ENCODE data around the gene LRP1B.

Gene LRP1B

DNA sequence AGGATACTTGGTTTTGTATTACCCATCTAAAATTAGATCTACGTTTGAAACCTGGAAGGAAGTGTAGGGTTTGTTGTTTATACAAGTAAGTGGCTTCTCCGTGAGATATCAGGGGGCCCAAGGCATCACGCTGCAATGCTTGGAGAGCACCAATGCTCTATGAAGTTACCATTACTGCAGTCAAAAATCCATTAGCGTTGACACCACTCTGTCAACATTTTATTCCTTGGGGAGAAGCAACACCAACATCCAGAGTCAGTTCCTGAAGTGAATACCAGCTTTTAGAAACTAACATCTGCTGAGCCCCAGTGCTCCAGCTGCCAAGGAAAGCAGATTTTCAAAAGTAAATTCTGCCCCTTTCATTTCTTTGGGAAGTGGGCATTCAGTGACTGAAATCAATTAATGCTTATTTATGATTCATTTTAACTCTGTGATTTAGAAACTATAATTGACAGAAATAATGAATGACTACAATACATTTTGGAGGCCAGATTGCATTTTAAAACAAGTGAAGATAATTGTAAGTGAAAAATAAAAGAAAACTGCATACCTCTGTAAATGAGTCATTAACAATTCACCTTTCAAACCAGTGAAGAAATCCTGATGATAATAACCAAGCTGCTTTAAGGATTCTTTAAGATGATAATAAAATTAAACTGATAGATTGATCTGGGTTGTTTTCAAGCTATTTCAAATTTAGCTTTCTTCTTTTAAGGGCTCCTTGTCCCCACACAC, 30.5 kb downstream of the LRP1B start:
- no peak for FAIRE-seq

DNA sequence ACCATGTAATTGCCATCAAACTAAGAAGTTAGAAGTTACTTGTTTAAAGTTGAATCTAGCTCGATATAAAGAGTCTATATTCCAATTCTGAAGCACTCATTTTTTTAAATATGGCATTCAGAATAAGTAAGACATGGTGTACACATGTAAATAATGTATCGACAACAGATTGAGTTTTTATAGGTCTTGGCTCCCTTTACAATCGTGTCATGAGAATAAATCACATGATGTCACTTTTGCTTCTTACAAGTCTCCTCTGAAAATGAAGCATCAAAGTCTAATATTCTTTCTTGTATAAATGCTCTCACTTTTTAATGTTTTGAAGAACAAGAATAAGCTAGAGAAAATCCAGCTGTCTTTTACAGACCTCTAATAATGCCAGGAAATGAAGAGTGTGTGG, 33.1 kb downstream of the LRP1B start:
- no peak for FAIRE-seq

DNA sequence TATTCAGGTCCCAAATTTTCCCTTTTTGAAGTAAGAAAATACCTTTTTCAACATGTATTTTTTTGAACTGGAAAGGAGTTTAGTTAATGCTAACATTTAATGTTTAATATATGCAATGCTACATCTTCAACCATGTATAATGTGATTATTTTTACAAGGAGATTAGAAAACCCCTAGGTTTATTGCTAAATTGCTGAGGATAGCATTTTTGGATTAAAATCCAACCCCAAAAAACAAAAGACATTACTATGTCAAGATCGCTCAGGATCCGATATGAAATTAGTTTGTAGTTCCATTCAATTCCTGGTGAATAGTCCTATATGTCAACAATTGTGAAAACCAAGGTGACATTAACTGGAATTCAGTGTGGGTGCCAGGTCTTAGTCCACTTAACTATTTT, 35.2 kb downstream of the LRP1B start:
- no peak for FAIRE-seq

DNA sequence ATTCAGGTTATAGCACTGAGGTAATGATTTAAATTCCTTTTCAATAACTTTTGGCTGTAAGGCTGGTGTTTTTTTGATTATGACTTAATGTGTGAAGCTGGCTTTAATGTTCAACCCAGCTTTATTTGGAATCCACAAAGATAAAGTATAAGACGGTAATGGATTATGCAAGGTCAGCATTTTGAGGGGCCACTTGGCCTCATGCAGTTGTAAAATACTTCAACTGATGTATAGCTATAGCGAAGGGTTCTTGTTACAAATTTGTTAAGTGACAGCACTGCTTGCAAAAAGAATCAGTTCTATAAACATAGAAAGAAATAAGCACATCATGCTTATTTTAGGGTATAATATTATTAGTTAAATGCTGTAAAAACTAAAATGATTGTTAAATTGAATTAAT, 36.6 kb downstream of the LRP1B start:
- no peak for FAIRE-seq

DNA sequence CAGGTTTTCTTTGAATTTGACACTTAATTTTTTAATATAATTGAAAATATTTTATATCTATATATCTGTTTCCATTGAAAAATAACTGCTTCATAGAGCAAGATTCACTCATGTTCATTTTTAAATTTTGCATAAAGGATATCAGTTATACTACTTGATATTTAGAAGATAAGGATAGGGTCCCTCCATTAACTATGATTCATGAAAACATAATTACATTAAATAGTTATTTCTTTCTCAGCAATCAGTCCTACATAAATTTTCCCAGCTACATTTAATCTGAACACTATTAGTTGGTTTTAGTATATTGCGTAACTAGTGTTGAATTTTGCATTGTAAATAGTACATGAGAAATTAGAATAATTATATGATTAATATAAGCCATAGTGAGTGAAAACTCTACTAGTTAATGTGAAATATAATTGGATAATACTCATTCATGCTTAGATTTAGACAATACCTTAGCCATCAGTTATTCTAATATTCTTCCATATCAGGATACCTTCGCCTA, 42.7 kb downstream of the LRP1B start:
- no peak for FAIRE-seq

DNA sequence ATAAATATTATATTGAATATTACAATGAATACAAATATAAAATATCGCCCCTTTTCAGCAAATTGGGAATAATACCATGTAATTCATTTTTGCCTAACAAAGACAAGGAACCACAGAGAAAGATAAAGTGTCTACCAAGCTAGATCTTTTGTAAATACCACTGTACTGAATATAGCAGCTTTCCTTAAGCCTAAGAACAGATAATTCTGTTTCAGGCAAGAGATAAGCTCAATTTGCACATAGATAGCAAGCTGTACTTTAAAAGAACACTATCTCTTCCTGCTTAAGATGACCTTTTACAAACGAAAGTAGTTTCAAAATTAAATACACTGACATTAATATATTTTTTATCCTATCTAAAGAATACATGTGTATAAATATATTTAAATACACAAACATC, 43.2 kb downstream of the LRP1B start:
- FAIRE-seq = peak; percentile 81

DNA sequence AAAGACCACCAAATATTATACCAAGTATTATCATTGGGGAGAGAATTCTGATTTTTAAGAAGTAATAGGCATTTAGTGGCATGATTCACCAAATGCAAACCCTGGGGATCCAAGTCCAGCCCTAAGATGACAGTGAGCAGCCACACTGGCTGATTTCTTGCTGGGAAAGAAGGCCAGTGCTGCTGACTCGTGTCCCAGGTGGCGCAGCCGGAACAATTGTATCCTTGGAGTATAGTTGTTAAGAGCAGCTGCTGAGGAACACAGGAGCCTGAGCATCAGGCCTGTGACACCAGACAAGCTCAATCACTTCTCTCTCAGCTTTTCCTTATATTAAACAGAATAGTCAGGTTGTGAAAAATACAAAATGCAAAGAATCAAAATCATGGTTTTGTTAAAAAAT, 48.4 kb downstream of the LRP1B start:
- no peak for FAIRE-seq

DNA sequence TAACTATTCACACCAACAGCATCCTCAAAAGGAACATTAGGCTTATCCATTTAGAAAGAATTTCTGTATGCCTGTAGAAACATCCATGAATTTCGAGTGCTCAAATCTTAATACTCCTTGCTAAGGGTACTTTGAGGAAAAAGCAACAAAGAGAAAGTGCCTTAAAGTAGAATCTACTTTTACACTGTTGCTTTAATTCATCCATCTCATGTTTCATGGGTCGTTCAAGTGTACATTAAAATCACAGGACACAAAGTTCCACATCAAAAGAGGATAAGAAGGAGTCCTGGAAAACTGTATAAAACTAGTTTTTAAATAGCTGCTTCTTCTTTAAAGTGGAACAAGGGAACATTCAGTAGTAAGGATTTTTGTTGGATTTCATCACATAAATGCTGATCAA, 54.5 kb downstream of the LRP1B start:
- no peak for FAIRE-seq

DNA sequence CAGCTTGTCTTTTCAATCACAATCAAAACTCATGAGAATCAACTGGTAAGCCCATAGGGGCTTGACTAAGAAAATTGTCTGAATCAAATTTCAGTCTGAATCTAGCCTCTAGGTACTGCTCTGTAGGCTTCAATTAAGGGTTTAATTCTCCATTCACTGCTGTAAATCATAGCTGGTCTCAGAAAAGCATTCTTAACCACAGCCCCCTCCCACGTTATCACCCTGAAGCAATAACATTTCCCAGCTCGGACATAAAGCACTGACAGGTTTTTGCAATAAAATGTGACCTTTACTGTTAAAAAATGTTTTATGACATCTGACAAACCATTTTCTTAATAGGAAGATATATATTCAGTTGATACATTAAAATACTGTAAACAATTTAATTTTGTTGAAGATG, 55.0 kb downstream of the LRP1B start:
- no peak for FAIRE-seq

DNA sequence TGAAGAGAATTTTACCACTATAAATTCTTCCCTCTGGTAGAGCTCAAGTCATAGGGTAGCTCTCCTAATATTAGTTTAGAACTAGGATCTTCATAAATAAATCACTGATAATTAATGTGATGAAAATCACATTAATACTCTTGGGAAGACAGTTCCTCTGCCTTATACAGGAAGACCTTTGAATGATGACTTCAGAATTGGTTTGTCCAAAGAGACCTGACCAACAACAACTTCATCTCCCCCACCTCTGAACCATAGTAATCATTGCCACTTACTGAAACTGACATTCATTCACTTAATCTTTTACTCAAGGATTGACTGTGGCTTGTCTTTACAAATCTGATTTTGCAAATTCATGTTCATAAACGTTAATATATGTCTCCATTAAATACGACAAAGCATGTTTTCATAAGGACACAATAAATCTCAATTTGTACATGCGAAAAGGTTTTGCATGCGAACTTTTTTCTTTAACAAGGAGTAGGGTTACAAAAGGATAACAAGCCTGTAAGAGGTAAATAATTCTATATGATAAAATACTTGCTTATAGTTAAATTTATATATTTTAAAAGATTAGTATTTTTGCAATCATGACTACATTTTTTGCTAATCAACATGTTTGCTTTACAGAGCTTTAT, 61.4 kb downstream of the LRP1B start:
- FAIRE-seq = no peak

DNA sequence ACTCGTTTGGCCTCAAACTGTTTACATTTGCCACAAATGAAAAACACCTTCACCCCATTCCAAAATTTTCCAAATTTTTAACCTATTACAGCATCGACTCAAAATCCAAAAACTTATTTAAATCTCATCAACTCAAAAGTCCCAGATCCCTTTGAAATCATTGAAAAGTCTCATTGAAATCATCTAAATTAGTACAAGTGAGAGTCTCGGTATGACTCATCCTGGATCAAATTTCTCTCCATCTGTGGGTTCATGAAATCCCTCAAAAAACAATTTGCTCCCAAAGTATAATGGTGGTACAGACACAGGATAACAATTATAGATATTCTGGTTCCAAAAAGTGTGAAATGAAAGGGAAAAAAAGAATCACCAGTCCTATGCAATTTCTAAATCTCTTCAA, 65.1 kb downstream of the LRP1B start:
- no peak for FAIRE-seq

DNA sequence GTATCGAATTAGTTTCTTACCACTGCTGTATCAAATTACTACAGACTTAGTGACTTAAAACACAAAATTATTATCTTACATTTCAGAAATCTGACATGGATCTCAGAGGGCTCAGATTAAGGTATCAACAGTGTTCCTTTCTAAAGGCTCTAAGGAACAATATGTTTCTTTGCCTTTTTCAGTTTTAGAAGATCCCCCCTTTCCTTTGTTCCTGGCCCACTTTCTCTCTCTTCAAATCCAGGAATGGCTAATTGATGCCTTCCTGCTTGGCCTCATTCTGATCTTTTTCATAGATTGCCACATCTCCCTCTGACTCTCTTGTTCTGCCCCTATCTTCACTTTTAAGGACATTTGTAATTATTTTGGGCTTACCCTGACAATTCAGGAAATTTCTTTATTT, 65.7 kb downstream of the LRP1B start:
- FAIRE-seq = no peak

DNA sequence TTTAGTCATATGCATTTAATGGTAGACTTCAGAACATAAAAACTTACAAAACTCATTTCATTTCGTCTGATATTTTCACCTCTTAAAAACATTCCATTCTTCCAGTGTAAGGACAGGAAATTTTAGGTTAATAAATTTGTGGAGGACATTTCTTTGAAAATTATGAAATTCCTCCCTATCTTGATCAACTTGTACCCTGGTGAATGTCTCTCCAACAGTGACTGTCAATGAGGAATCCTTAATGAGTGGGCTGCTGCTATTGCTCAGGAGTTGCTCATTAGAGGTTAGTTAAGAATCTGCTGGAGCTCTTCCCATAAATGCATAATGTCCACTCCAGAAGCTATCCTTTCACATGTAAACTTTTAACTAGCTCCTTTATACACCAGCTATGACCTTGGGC, 69.1 kb downstream of the LRP1B start:
- no peak for FAIRE-seq

DNA sequence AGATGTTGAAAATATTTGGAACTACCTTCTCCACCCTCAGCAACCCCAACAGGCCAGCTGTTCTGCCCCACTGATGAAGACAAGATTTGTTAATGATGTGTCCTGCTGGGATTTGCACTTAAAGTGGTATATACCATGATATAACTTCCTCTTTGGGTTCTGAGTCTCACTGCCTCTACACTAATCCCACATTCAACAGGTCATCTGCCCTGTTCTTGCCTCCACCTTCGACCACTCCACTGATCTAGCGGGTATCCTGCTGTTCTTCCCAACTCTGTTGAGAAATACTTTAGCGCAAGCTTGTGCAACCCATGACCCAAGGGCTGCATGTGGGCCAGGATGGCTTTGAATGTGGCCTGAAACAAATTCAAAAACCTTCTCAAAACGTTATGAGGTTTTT, 72.7 kb downstream of the LRP1B start:
- no peak for FAIRE-seq

DNA sequence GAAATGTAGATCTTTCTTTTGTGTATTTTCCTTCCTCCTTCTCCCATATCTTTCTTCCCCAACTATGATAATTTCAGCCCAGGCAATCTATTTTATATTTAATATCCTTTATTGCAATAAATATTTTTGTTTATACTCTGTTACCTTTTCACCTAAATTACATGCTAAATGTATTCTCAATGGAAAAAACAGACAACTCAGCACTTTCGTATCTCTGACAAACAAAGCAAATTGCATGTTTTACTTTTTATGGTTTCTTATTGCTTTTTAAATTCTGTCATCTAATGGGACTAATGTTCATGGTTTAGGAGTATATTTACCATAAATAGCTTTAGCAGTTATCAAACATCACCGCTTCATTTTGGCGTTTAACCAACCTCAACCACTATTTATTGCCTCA, 74.0 kb downstream of the LRP1B start:
- no peak for FAIRE-seq

DNA sequence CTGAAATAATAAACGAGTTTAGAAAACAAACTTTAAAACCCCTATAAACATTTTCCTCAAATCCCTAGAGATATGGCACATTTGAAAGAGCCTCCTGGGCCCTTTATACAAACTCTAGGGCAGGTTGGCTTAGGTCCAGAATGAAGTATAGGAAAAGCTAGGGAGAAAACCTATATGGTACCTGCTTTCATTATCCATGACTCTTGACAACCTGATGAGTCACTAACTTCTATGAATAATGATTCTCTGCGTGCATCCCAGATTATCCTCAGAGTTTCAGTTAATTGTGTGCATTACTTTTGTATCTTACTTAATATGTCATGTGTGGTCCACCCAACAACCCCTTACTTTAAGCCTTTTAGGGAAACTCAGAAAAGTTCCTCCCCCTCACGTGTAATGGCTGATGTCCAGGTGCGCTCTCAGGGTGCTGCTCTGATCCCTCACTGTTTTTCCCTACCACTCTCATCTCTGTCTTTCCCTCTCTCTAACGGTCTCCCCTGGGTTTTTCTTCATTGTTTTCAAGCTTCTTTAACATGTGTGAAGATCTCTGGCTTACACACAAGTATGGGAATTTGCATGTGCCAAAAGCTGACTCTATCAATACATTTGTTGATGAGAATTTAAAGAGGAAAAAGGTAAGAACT, 78.5 kb downstream of the LRP1B start:
- FAIRE-seq = no peak

DNA sequence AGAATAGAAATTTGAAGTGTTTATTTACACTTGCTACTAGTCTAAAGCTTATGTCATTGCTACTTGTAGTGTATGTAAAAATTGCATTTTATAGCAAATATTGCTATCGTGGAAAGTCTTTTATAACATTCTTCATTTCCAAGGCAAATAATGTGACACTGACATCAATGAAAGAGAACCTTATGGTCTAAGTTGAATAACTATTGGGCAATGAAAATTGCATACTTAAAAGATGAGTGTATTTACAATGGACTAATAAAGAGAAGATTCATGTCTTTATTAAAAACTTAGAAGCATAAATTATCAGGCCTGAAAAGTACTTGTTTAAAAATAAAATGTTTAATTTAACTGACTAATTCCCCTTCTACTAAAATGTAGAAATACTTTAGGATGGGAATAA, 82.2 kb downstream of the LRP1B start:
- FAIRE-seq = no peak

DNA sequence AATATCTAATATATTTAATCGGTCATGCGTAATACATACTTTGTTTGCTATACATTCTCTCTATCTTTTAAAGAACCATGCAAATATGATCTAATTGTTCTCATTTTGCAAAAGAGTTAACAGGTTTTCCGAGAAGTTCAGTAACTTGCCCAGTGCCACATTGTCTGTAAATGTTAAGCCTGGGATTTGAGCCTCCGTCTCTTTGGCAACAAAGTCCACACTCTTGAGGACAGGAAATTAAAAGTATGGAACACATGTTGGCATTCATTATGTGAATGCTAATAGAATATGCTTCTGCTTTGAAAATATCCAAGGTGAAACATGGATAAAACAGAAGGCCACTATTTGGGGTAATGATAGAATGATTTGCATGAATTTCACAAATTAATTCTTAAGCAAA, 85.2 kb downstream of the LRP1B start:
- FAIRE-seq = no peak

DNA sequence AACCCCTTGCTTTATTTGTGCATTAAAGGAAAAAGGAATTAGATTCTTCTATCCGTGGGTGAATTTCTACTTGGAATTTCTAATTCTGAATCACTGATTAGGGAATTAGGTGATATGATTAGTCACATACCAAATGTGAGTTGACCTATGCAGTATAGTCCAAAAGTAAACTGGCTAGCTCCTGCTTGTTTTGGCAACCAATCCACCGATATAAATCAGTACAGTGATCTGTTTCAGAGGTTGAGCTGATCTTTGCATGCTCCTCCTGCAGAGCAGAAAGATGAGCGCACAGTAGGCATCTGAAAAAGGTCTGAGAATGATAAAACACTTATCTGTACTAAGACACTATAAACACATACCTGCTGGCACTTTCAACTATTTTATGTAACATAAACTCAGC, 86.6 kb downstream of the LRP1B start:
- FAIRE-seq = no peak

DNA sequence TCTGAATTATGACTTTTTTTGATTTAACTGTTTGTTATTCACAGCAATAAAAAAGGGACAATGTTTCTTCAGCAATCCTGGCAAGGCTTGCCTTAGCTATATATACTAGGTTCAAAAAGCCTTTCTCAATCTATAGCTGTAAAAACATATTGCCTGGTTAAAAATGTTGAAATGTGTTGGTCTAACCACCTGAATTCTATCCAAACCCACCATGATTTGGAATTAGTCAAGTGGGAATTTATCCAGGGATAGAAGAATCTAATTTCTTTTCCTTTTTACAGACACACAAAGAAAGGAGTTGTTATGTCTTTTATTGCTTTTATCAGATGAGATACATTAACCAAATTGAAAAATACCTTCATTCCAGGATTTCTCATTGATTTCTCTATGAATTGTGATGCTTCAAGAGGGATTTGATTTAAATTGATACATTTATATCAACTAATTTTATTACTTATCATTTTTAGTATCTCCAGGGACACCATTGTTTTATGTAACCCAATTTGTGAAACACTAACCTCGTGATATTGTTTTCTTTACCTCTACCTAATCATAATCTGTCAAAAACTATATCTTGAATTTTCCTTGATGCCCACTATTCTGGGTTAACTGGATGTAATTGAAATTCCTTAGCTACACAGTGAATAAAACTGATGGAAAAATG, 88.1 kb downstream of the LRP1B start:
- FAIRE-seq = no peak

DNA sequence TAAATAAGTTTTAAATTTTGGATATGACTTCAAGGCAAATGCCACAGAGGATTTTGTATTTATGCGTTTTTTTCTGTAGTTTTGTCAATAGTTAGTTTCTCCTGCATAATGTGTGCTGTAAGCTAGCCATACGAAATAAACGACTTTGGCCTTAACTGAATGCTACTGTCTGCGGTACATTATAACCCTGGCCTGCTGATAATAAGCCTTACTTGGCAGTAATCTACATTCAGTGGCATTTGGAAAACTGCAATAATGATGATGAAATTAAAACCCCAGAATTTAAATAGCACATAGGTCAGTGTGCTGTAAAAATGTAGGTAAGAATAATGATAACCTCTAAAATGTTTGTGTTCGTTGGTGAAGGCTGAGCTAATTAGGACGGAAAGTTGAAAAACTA, 88.8 kb downstream of the LRP1B start:
- FAIRE-seq = no peak

DNA sequence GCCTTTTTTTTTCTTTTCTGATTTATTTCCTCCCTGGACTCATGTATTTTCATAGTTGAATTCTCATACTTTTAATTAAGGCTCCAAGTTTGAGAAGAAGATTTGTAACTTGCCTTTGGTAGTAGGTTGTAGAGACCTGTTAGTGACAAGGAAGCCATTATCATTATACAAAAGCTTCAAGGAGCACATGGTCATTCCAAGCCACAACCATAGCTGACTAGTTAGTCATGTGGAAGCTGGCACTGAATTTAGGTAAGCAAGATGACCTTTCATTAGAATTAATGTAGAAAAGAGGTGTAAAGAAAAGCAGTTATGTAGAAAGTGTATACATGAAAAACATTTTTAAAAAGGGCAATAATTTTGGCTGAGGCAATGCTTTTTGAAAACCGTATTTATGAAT, 89.7 kb downstream of the LRP1B start:
- no peak for FAIRE-seq

DNA sequence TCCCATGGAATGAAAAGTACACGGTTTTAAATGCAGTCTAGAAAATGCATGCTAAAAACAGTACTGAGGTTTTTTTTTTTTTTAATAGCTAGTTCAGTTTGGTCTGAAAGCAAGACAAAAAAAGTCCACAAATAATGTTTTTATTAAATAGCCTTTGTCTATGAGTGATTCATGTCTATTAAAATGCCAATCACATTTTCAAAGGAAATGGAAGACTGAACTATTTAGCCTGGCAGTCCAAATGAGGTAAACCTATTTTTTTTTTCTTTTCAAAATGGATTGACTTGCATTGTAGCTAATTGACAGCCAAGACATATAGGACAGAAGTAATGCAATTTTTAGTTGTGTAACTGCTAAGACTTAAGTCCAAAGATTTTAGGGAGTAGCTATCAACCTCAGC, 90.3 kb downstream of the LRP1B start:
- no peak for FAIRE-seq

DNA sequence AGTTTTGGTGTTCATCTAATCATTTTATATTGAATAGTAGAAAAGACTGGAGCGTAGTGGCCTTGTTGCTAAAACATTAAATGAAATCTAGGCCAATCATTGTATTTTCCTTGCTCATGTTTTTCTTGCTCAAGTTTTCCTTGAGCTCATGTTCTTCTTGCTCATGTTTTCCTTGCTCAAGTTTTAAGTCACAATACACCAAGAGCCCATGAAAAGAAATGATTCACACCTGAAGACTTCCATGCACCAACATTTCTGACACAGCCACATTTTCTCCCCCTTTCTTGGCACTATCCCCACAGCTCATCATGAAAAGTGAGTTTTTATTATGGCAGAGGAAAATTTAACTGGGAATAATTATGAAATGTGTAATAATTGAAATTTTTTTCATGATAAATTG, 92.0 kb downstream of the LRP1B start:
- no peak for FAIRE-seq

Data from A204.1 (cell line).